GM12872 (cell line): ENCODE measurements around the gene GRIK3.

ENCODE experiments used
- CTCF ChIP-seq: IDR thresholded peaks from 3 replicates; pipeline ENCODE4 v1.5.1; 2011; ENCODE audit warnings: low read depth, mild to moderate bottlenecking, low read length, moderate library complexity; ENCODE audit not compliant: insufficient read depth

The GRIK3 gene

GRCh38 chr1:37043101-37043500 is 8.8 kb upstream of the GRIK3 start:
- no peak for TF ChIP-seq CTCF

GRCh38 chr1:37042506-37042905 is 8.2 kb upstream of the GRIK3 start:
- no peak for TF ChIP-seq CTCF

- TF ChIP-seq CTCF = no peak
Observed at GRCh38 chr1:37041483-37041882, 7.2 kb upstream of the GRIK3 start.

- TF ChIP-seq CTCF = no peak
Observed at GRCh38 chr1:37040773-37041172, 6.5 kb upstream of the GRIK3 start.

GRCh38 chr1:37040261-37040660 is 5.9 kb upstream of the GRIK3 start:
- TF ChIP-seq CTCF = no peak

GRCh38 chr1:37038227-37039093 is 4.1 kb upstream of the GRIK3 start:
- TF ChIP-seq CTCF = no peak

- no peak for TF ChIP-seq CTCF
Observed at GRCh38 chr1:37037690-37038089, 3.4 kb upstream of the GRIK3 start.
